SKM-1 (cell line): ENCODE data around the gene SLC28A2.

ENCODE experiments used
- DNase-seq: peaks from one replicate; lab custom pipeline; 2025; ENCODE audit not compliant: unreplicated experiment; lab: John Stamatoyannopoulos, UW

The SLC28A2 gene

DNA sequence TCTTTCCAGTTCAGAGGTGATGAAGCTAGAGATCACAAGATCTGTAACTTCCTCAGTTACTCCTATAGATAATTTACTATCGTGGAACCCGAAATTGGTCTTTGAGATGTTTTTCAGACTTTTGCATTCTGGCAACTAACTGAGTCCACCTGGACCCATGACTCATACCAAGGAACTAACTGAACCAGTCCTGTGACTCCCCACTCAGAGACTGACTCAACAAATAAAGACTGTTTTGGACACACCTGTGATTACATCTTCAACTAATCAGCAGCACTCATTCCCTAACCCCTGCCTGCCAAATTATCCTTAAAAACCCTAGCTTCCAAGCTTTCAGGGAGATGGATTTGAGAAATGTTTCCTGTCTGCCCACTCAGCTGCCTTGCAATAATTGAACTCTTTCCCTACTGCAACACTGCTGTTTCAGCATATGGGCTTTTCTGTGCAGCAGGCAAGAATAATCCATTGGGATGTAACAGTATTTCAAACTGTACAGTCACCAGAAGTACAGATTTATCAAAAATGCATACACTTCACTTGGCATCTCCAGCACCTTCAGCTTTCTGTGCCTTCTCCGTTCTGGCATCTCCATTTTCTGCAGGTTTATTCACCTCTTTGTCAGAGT lies 68.7 kb downstream of the SLC28A2 start:
- DNase-seq: no peak

GRCh38 chr15:45326280-45326679 lies 74.2 kb downstream of the SLC28A2 start:
- DNase-seq: no peak

GRCh38 chr15:45326741-45327140 lies 74.7 kb downstream of the SLC28A2 start:
- DNase-seq: no peak
